NOMO-1 treated with dmso at 0.1 percent for 144 hours (cell line): ENCODE measurements around the gene LYVE1.

ENCODE experiments used
- DNase-seq: peaks from one replicate; lab custom pipeline; 2025; ENCODE audit not compliant: unreplicated experiment; lab: John Stamatoyannopoulos, UW

The LYVE1 gene

DNA sequence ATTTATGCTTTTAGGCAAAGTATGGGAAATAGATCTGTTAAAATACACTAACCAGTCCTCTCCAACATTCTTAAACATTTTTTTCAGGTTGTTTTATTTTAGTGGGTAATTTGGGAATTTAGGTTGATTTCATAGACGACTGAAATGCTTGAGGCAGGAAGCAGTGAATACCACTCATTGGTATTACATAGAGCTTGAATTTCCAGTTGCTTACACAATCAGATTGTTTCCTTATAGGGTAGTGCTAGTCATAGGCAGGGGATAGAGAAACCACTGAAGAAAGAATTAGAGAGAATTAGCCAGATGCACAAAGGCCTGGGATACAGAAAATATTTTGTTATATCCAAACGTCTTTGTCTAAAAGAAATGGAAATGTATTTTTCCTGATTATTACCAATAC lies 23.9 kb upstream of the LYVE1 start:
- peak; percentile 41 for DNase-seq

DNA sequence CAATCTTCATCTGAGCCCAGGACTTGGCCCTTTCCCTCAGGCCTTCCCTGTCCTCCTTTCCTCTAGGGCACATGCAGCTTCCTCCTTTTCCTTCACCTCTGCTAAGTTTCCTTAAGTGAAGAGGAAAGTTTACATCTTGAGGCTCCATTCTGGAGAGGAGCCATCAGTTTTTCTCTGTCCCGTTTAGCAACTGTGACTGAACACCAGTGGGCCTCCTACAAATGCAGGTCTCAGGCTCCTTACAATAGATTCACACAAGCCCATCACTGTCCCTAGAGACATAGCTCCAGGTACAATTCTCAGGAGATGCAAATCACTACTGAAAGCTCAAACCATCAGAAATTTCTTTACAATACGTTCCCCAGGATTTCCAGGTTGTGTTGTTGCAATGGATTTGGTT lies 23.3 kb upstream of the LYVE1 start:
- DNase-seq, result no peak

DNA sequence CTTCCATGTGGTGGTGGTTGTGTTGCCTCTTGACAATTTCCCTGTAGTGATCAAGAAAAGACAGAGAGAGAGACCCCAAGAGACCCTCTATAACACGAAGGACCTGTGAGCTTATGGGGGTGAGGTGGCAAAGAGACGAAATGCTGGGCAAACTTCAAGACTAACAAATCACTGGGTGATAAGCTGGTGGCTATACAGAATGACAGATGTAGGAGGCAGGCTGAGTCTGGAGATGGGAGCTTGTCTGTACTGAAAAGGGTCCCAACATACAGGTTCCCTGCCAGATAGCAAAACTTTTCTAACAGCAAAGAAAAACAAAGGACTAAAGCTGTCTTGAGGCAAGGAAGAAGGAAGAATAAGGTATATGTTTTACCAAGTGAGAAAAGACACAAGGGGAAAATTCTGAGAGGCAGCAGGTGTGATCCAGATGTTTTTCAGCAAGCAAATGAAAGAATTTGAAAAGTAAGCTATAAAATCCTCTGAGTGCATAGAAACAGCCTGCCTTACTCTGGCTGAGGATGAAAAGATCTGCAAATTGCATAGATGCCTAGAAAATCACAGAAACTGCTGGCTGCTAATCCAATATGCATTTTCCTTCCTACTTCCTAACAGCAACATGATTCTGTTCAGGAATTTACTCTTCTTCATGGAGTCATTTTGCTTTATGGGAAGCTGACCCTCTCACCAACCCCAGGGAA lies 21.9 kb upstream of the LYVE1 start:
- DNase-seq, result no peak

DNA sequence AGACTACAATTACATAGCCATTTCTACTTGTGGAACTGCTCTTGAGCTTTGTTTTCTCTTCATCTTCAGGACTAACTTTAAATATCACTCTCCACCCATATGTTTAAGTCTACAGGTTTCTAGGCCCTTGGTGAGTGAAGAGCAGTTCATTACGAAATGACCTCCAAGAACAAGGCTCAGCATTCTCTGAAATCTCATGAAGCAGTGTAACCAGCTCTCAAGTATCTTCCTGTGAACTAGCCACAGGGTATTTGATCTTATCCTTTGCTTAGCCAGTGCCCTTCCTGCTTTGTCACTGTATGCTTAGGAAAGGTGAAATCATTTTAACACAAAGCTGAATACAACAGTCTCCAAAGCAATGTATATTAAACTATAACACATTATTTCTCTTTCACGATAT lies 20.4 kb upstream of the LYVE1 start:
- DNase-seq, result no peak

DNA sequence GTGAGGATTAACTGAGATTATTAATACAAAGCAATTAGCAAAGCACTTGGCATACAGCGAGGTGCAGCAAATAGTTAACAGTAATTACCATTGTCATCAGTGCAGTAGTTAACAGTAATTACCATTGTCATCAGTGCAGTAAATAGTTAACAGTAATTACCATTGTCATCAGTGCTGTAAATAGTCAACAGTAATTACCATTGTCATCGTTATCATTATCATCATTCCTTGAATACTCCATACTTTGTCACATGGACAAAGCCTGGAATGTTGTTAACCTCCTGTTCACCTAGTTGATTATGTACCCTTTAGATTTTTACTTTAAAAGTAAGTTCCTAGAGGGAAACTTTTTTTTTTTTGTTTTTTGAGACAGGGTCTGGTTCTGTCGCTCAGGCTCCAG lies 19.5 kb upstream of the LYVE1 start:
- DNase-seq, result no peak

DNA sequence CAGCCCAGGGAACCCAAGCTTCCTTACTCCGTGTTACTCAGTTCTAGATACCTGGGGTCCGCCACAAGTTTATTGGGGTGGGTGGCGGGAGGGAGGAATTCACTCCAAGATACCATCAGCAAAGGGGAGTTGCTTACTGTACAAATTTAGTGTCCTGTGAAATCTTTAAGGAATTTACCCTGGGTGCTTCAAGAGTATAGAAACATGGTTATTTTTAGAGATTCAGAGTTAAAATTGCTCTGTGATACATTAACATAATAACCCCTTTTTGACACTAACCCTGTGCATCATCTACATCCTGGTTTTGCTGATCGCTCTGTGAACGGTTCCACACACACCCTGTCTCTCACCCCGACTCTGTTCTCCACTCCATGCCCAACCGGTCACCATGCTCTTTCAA lies 18.9 kb upstream of the LYVE1 start:
- no peak for DNase-seq

DNA sequence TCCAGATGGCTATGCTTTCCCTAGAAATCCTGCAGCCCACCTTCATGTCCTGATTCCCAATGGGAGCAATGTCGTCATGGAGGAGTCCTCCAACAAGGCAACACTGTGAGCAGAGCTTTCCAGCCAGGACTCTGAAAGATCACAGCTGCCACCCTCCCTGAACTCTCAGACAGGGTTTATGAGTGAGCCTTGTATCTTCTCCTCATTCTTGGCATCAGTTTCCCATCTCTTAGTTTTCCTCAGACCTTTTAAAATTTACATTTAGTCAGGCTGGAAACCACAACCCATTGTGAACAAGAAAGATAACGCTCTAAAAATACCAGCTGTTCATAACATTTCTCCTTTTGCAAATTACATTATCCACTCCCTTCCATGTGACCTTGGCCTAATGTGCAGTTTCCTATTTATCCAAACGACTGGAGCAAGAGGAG lies 15.6 kb upstream of the LYVE1 start:
- DNase-seq, result no peak

DNA sequence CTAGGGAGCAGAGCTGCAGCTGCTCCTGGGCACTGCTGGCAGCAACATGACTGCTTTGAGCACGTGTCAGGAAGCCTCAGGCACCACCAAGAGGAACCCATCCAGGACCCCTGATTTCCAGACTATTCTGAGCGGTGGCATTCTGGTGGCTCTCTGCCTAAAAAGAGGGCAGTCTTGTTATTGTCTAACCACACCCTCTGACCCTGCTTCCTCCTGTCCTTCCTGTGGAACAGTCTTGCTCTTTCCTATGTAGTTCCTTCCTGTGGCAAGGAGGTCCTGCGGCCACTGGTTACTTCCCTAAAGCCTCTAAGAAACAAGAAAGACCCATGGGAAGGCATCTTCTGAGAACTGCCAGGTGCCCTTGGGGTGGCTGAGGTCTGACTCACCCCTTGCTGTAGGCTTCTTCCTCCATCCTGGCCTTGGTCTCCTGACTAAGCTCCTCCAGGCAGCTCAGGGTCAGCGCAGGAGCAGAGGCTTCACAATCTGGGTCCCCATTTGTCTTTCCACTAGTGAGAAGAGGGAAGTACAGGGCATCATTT lies 13.1 kb upstream of the LYVE1 start:
- peak; percentile 85 for DNase-seq

DNA sequence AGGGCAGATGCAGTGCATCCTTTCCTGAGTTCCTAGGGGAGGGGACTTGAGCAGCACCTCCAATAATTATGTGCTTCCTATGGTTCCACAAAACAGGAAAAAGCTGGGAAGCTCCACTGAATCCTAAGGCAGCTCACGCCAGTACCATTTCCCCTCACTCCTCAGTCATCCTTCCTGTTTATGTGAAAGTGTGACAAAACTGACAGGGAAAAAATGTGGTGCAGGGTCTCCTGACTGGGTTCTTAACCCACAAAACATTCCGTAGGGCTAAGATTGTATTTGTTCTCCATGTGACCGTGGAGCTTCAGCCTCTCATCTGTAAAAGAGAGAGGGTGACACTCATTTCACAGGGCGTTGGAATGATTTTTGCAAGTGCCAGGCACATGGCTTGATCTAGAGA lies 12.2 kb upstream of the LYVE1 start:
- DNase-seq, result no peak

DNA sequence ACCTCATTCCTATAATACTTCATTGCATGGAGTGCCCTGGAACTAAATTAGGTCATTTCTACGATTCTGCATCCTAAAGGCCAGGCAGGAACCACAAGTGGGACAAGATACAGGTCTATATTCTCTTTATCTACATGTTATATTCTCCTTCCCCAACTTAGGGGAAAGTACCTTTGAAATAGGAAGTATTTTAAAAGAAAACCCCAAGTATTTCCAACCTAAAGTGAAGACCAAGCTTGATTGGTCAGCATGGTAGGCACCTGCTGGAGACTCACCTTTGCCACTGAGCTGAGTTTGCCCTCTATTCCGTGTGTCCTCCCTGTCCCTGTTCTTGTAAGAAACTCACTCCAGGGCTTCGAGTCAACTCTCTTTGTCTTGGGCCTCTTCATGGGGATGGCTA lies 11.2 kb upstream of the LYVE1 start:
- no peak for DNase-seq

DNA sequence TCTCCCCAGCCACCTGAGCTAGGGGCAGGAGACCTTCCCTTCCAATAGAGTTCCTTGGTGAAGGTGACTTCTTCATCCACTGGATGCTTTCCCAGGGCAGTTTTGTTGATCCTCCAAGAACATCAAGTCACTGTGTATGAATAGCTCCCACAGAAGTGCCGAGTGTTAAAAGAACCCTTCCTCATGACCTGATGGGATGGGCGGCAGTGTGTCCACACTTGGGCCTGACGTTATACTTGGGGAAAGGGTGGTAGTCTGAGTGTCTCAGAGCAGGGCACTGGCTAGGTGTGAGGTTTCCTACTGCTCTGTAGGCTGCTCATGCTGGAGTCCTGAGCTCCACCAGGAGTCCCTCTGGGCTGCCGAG lies 7.6 kb upstream of the LYVE1 start:
- no peak for DNase-seq

DNA sequence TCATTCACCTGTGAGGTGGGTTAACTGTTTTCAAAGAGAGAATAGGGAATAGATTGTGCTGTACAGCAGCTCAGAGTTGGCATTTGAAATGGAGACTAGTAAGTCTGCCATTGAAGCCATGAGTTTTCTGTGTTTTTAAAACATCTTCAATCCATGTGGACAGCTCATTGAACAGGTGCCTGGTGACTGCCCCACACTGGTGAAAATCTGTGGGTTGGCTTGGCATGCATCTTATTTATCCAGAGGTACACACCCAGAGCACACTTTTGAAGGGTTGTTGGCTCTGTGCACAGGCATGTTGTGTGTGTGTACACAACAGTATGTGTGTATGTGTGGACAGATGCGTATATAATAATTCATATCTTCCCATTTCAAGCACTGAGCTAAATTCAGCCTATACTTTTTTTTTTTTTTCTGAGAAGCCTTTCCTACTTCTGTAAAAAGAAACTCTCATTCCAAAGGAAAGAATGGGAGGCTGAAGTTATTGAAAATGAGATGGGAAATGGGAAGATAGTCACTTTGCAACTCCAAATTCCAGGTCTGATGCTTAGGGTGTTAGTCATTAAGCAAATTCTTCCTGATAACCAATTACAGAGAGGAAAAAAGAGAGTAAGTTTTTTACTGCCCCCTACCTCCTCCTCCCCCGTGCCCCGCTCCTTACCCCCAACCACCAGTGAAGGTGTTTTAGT lies 7.0 kb upstream of the LYVE1 start:
- DNase-seq, result no peak

DNA sequence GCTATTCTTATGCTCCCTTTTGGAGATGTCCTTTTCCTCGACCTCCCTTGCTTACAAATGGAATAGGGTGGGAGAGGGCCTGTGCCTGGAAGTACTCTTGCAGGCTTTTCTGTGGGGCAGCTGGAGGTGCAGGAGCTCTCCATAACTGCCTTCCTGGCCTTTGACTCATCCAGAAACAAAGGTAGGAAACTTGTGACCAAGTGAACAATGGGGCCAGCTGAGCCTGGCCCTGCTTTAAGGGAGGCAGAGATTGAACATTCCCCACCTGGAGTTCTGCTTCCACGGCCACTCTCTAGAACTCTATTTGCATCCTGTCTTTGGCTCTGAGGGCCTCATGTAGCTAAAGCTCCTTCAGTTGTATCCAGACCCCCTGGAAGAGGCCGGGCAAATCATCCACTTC lies 5.1 kb upstream of the LYVE1 start:
- DNase-seq, result no peak

DNA sequence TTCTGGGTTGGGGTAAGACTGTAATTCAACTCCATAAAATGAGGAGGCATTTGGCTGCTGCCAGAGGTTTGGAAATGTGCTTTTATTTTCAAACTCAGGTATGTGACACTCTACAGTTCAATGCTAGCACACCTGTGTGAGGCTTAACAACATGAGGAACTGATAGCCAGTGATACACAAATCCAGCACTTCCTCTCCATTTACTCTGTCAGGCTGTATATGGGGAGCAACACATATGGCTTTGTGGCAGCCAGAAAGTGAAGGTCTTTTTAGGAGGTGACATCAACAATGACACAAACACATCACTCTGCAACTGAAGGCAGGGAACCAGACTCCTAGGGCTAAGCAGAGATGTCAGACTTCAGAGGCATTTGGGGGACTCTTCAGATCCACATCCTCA lies 4.6 kb upstream of the LYVE1 start:
- DNase-seq, result no peak

DNA sequence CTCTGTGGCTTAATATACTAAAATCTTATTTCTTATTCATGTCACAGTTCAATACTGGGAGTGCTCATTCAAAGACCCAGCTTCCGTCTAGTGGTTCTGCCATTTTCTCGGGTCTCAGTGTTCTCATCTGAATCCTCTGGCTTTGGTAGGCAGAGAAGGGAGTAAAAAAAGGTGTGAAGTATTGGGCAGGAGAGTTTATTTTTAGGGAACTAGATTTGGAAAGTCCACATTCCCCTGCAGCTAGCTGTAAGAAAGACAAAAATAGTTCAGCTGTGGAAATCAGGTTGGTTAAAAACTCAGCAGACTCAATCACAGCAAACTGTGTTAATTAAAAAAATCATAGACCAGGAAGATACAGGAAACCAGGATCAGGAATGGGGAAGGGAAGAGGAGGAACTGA lies 4.1 kb upstream of the LYVE1 start:
- no peak for DNase-seq

DNA sequence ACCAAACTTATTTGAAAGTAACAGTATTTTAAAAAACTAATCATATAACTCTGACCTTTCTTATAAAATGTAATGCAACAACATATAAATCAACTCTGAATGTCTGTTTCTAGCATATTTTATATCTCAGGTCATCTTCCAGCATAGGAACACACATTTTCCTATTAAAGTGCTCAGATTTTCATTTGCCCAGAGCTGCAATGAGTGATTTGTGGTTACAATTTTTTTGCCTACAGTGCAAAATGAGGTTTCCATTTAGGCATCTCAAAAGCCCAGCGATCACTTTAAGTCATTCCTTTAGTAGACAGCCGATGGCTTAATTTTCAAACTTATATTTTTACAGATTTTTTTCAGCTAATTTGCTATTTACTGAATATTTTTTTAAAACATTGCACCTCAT lies 1.0 kb downstream of the LYVE1 start:
- no peak for DNase-seq

DNA sequence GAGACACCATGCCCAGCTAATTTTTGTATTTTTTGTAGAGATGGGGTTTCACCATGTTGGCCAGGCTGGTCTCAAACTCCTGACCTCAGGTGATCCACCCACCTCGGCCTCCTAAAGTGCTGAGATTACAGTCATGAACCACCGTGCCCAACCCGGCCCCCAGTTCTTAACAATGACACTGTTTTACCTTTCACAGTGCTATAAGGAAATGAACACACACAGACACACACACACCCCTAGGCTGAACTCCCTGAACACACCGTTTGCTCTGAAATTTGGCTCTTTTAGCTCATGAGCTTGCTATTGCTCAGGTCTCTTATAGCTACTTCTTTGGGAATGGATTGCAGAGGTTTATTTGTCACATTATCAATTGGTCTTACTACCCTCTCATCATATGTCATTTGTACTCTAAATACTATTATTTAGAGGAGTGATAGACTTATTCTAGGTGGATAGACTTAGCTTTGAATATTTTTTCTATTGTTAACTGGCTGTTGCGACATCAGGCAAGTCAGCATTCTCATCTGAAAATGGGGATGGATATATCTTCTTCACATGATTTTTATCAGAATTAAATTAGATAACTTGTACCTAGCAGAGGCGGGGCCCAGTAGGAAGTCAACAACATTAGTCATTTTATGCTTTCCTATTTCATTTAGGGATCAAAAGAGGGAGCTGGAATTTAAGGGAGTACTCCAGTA lies 2.1 kb downstream of the LYVE1 start:
- DNase-seq, result no peak

DNA sequence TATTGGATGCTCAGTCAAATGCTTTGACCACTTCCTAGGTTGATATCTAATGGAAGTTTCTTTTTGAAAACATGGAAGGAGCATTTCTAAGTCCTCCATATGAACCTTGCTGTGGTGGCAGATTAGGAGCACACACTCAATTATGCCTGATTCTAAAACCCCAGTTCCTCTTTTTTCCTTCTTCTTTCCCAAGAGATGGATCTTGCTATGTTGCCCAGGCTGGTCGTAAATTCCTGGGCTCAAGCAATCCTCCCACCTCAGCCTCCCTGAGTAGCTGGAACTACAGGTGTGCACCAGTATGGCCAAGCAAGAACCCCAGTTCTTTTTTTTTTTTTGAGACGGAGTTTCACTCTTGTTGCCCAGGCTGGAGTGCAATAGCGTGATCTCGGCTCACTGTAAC lies 3.0 kb downstream of the LYVE1 start:
- no peak for DNase-seq

DNA sequence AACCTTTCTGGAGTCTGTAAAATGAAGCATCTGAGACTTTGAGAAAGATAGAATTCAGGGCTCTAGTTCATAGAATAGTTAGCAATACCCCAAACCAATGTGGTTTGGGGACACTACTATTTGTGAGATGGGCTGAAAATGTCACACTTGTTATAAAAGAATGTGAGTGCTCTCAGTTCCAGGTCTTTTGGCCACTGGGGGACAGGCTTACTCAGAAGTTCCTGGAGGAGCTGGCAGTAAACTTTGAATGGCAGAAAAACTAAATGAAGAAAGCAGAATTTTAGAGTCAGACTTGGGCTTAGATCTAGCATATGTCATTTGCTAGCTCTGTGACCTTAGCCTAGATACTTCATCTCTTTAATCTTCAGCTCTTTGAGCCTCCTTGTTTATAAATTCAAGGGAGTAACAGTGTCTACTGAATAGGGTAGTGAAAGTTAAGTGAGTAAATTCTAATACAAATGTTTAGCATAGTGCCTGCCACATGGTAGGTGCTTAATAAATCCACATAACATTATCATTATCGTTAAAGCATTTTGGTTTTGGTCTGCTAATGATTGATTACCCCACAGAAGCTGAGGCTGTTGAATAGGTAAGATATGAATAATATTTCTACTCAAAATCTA lies 3.7 kb downstream of the LYVE1 start:
- no peak for DNase-seq

DNA sequence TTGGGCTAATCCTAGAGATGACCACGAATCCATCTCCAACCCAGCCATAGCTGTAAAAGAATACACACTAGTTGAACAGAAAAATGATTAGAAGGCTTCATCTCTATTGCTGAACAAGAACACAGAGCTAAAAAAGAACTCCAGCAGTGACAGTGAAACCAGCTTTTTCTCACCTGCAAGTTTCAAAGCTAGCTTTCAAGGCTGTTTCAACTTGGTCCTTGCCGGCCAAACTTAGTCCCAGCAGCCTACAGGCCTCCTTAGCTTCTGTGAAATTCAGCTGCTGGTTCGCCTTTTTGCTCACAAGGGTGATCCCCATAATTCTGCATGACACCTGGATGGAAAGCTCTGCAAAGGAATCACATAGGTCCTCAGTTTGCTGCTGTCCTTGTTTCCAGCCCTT lies 4.4 kb downstream of the LYVE1 start:
- no peak for DNase-seq

DNA sequence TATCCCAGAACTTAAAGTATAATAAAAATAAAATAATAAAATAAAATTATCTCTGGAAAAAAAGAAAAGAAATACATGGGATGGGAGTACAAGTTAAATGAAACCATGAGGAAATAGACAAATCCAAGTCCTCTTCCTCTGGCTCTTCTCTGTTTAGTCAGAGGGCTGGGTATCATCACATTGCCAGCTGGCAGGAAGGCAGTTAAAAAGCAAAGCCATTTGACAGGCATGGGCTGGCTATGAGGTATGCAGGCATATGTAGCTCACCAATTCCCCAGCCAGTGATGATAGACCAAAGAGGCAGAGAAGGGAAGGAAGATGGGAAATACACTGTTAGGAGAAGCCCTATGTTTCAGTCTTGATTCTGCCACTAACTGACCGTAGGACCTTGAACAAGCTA lies 6.5 kb downstream of the LYVE1 start:
- DNase-seq, result no peak
